PFSK-1 (cell line): Measurements from ENCODE around the gene IDI1.

Experiments
- POLR2AphosphoS5 ChIP-seq: IDR thresholded peaks from 2 replicates; pipeline ENCODE4 v1.6.1; 2012; ENCODE audit warnings: low read depth, mild to moderate bottlenecking, control low read depth, low read length, moderate library complexity
- REST ChIP-seq, 2 experiments: IDR thresholded peaks; 2 replicates each; pipeline versions ENCODE4 v1.6.1 to v1.8.0; 2011 to 2012; ENCODE audit warnings: low read depth in 2 of 2, low read length in 2 of 2, control low read depth in 1 of 2, inconsistent platforms in 1 of 2, mild to moderate bottlenecking in 1 of 2, moderate library complexity in 1 of 2; ENCODE audit not compliant: insufficient read depth in 1 of 2
- TAF1 ChIP-seq: IDR thresholded peaks from 2 replicates; pipeline ENCODE4 v1.6.1; 2012; ENCODE audit warnings: low read length, control low read depth, borderline replicate concordance; ENCODE audit not compliant: insufficient read depth

GRCh38 chr10:1070919-1071318, 22.0 kb upstream of the IDI1 start:
- no peak for TF ChIP-seq REST (IDR thresholded peaks at IDR 0.05; ENCODE audit: insufficient read depth in 1 of 2, low read depth in 2 of 2, low read length in 2 of 2)
- no peak for TF ChIP-seq POLR2AphosphoS5
- no peak for TF ChIP-seq TAF1
